C4-2B (cell line): ENCODE data around the gene BTBD6.

Experiments used
- CTCF ChIP-seq: fragments of 450-650 bp; conservative IDR thresholded peaks from 2 replicates; pipeline ENCODE4 v1.5.1; 2017; ENCODE audit warnings: mild to moderate bottlenecking
- ZFX ChIP-seq: fragments of 450-650 bp; IDR thresholded peaks from 2 replicates; pipeline ENCODE4 v1.6.1; 2017

DNA sequence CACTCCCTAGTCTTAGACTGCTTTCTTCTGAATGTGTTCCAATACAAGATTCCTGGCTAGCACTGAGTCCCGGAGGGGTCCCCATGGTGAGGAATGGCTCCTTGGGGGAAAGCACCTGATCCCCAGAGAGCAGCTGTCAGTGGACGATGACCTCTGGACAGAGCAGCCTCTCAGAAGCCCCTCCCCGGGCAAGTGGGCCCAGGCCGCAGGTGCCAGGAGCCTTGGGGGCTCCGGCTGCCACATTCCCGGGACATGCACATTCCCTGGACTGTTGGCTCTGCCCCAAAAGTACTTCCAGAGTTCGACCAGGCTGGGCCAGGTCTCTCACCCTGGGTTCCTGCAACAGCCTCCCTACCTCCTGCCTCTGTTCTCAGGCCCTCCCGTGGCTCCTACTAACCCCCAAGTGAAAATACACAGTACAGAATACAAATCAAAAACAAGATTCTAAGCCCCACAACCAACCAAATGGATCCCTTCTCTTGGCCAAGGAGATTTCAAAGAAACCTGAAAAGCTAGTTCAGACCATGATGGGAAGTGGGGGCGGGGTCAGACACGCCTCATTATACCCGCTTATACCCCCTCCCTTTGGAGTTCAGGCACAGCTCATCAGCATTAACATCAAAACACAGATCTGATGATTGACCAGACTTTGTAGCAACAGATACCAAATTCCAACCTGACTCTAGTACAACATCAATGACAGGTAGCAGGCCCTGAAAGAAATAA lies 23.3 kb upstream of the BTBD6 start:
- no peak for TF ChIP-seq CTCF
- TF ChIP-seq ZFX: no peak
